HepG2 (cell line): ENCODE results near the gene CTAG2. TPM values are rescaled to one million over a fixed set of nuclear protein-coding genes. Genes with fewer than 3 reads are reported as not detected.

ENCODE experiments used
- ATAC-seq: fragments of 200-7000 bp; cut with Tn5 transposase; 3 replicates; pipeline ENCODE4 v1.9.1; 2020; ENCODE audit warnings: mild to moderate bottlenecking, moderate library complexity
- BruUV-seq: library from RNA; stranded (reverse); fragments of 400-500 nt; replicated peaks from 2 replicates; lab custom pipeline; 2021; lab: Mats Ljungman, UMichigan
- CTCF ChIA-PET: fragments of 300-600 bp; formaldehyde crosslinking; extraction: SDS; loops from one replicate; lab custom pipeline; 2021; ENCODE audit warnings: low total read pairs, inconsistent platforms, low intra/inter-chr PET ratio; lab: Yijun Ruan, JAX
- POLR2A ChIA-PET: fragments of 350-600 bp; sonication (Branson Sonifier 250); formaldehyde crosslinking; loops from one replicate; lab custom pipeline; 2020; ENCODE audit warnings: antibody characterized with exemption, inconsistent platforms; lab: Yijun Ruan, JAX
- DNase-seq: peaks from one replicate; pipeline ENCODE4 v3.0.0-alpha.2; 2015; ENCODE audit warnings: low spot score
- FAIRE-seq: peaks from 3 replicates; lab custom pipeline; 2011; peaks lifted over from hg19 to GRCh38; lab: Jason Lieb, UNC
- H2AFZ ChIP-seq: one replicate; pipeline ENCODE4 v1.6.1; 2011; ENCODE audit warnings: low read length, inconsistent platforms
- H3K27ac ChIP-seq: fragments of 300-600 bp; 3 replicates; pipeline ENCODE4 v1.8.0; 2011; ENCODE audit warnings: mixed run types, mild to moderate bottlenecking, mixed read lengths, low read length, inconsistent platforms; ENCODE audit not compliant: insufficient read depth; ENCODE audit errors: extremely low read length
- H3K27me3 ChIP-seq, 2 experiments: fragments of 200-600 bp in 1 of 2; 2 replicates in 1 of 2; 3 replicates in 1 of 2; pipeline versions ENCODE4 v1.6.0 to v1.8.0; 2011; ENCODE audit warnings: low read length in 2 of 2, mild to moderate bottlenecking in 2 of 2, moderate library complexity in 2 of 2, inconsistent platforms in 1 of 2; ENCODE audit not compliant: insufficient read depth in 2 of 2, control insufficient read depth in 1 of 2
- H3K36me3 ChIP-seq, 2 experiments: fragments of 200-600 bp in 1 of 2; replicated peaks in 1 of 2; 2 replicates in 1 of 2; 3 replicates in 1 of 2; pipeline versions ENCODE4 v1.5.1 to v1.8.0; 2011; ENCODE audit warnings: low read length in 2 of 2, inconsistent platforms in 1 of 2; ENCODE audit not compliant: insufficient read depth in 2 of 2, control insufficient read depth in 1 of 2
- H3K4me1 ChIP-seq: 2 replicates; pipeline ENCODE4 v1.5.1; 2012; ENCODE audit warnings: low read length, inconsistent platforms; ENCODE audit not compliant: insufficient read depth
- H3K4me2 ChIP-seq: 2 replicates; pipeline ENCODE4 v1.6.0; 2011; ENCODE audit warnings: low read depth, low read length, inconsistent platforms
- H3K4me3 ChIP-seq, 3 experiments: fragments of 200-600 bp in 1 of 3; sonication (generic), shearing (Covaris generic) in 1 of 3; replicated peaks in 1 of 3; 2 replicates each; pipeline ENCODE4 v1.5.1; 2011 to 2016; ENCODE audit warnings: low read length in 3 of 3, inconsistent platforms in 2 of 3, low read depth in 2 of 3, mild to moderate bottlenecking in 2 of 3, control low read depth in 1 of 3, mixed read lengths in 1 of 3; ENCODE audit not compliant: insufficient read depth in 1 of 3
- H3K79me2 ChIP-seq: one replicate; pipeline ENCODE4 v1.6.1; 2011; ENCODE audit warnings: low read length, inconsistent platforms; ENCODE audit not compliant: insufficient read depth
- H3K9ac ChIP-seq: 2 replicates; pipeline ENCODE4 v1.6.0; 2011; ENCODE audit warnings: mild to moderate bottlenecking, low read depth, low read length, inconsistent platforms; ENCODE audit not compliant: insufficient read depth
- H3K9me3 ChIP-seq: 2 replicates; pipeline ENCODE4 v1.5.1; 2012; ENCODE audit warnings: mild to moderate bottlenecking, low read length
- H4K20me1 ChIP-seq: 2 replicates; pipeline ENCODE4 v1.6.0; 2011; ENCODE audit warnings: inconsistent platforms, mild to moderate bottlenecking, low read length, moderate library complexity; ENCODE audit not compliant: insufficient read depth
- BCLAF1 ChIP-seq: fragments of 450-650 bp; IDR thresholded peaks from 2 replicates; pipeline ENCODE4 v1.6.1; 2017; ENCODE audit warnings: mild to moderate bottlenecking
- CCAR2 ChIP-seq: fragments of 200-400 bp; formaldehyde crosslinking; optimal IDR thresholded peaks from 2 replicates; pipeline ENCODE3; 2018; ENCODE audit warnings: low read depth, mild to moderate bottlenecking, low read length, moderate library complexity
- HOMEZ ChIP-seq: IDR thresholded peaks from 2 replicates; pipeline ENCODE4 v1.6.1; 2016; ENCODE audit warnings: low read depth
- KDM3A ChIP-seq: IDR thresholded peaks from 2 replicates; pipeline ENCODE4 v1.6.1; 2018; ENCODE audit warnings: low read depth, missing compliant biosample characterization
- MED1 ChIP-seq: sonication (generic); formaldehyde crosslinking; IDR thresholded peaks from 2 replicates; pipeline ENCODE4 v1.4.0; 2020; ENCODE audit warnings: missing genetic modification reagents
- TBL1XR1 ChIP-seq: fragments of 150-350 bp; IDR thresholded peaks from 2 replicates; pipeline ENCODE4 v1.6.1; 2014; ENCODE audit warnings: borderline replicate concordance, low read length; ENCODE audit not compliant: partially characterized antibody
- TRIM24 ChIP-seq: sonication (generic); formaldehyde crosslinking; IDR thresholded peaks from 2 replicates; pipeline ENCODE4 v1.8.0; 2022; ENCODE audit warnings: mild to moderate bottlenecking, missing genetic modification reagents
- ZFP1 ChIP-seq: IDR thresholded peaks from 2 replicates; pipeline ENCODE4 v1.6.1; 2016
- ZNF121 ChIP-seq: sonication (generic); formaldehyde crosslinking; IDR thresholded peaks from 2 replicates; pipeline ENCODE4 v1.5.0; 2020; ENCODE audit warnings: mild to moderate bottlenecking, missing genetic modification reagents
- ZNF879 ChIP-seq: sonication (generic); formaldehyde crosslinking; IDR thresholded peaks from 2 replicates; pipeline ENCODE4 v1.8.1; 2023; ENCODE audit warnings: missing genetic modification reagents
- ZSCAN20 ChIP-seq: sonication (generic); formaldehyde crosslinking; IDR thresholded peaks from 2 replicates; pipeline ENCODE4 v1.4.0; 2020; ENCODE audit warnings: missing genetic modification reagents, mild to moderate bottlenecking, borderline replicate concordance
- WGBS: methylation state at CpG from one replicate; pipeline ENCODE4 v1.1.6; 2017; ENCODE audit warnings: low lambda C conversion rate; 5-methylcytosine and 5-hydroxymethylcytosine counted together
- in situ Hi-C: cut with HindIII; loops from 2 replicates; pipeline ENCODE4 v1.10.0; 2017; ENCODE audit warnings: low pct_unique_long_range_greater_than_20kb; ENCODE audit not compliant: extremely low pct_ligation_motif_present
- intact Hi-C: fragments of 100-400 bp; cut with micrococcal nuclease; formaldehyde crosslinking; loops from one replicate; pipeline ENCODE4 v1.10.0; 2022; ENCODE audit not compliant: unreplicated experiment
- polyA plus RNA-seq, 8 experiments: library from polyadenylated mRNA; depleted of rRNA in 3 of 8; stranded (reverse) in 7 of 8; unstranded in 1 of 8; fragments of >200 nt; fragmentation: Illumina TruSeq in 4 of 8; extraction: Trizol in 4 of 8; gene quantifications; 2 replicates each; pipeline versions ENCODE4 v1.2.1 to v1.2.3, GENCODE V29; 2011 to 2016; ENCODE audit warnings: low read depth in 4 of 8, missing spikeins in 1 of 8, mixed read lengths in 1 of 8; ENCODE audit not compliant: insufficient read depth in 1 of 8
- total RNA-seq, 5 experiments: library from RNA; depleted of rRNA; stranded (reverse); fragments of >200 nt; fragmentation: Illumina TruSeq; extraction: Trizol; gene quantifications; 2 replicates each; pipeline ENCODE4 v1.2.3, GENCODE V29; 2016; ENCODE audit warnings: low read depth in 1 of 5
- TF ChIP-seq, protein P1 (sequence below): IDR thresholded peaks from 2 replicates; pipeline ENCODE4 v1.6.1; 2016; ENCODE audit warnings: control low read depth
- TF ChIP-seq, protein P2 (sequence below): sonication (generic); formaldehyde crosslinking; IDR thresholded peaks from 2 replicates; pipeline ENCODE4 v1.5.0; 2020; ENCODE audit warnings: missing genetic modification reagents
- TF ChIP-seq, protein P3 (sequence below): sonication (generic); formaldehyde crosslinking; IDR thresholded peaks from 2 replicates; pipeline ENCODE4 v1.8.0; 2022; ENCODE audit warnings: low read depth, missing genetic modification reagents

CTAG2 gene
- total and polyA plus RNA-seq, 2 of the 13 experiments (the other 11 are each of a cell fraction or from before 2014, with no cell fraction given) = not detected

GRCh38 chrX:154658957-154659356 lies 5.6 kb upstream of the CTAG2 start (continued):
- TF ChIP-seq, protein P1, sequence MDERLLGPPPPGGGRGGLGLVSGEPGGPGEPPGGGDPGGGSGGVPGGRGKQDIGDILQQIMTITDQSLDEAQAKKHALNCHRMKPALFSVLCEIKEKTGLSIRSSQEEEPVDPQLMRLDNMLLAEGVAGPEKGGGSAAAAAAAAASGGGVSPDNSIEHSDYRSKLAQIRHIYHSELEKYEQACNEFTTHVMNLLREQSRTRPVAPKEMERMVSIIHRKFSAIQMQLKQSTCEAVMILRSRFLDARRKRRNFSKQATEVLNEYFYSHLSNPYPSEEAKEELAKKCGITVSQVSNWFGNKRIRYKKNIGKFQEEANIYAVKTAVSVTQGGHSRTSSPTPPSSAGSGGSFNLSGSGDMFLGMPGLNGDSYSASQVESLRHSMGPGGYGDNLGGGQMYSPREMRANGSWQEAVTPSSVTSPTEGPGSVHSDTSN (CRISPR knock-in tag) = no peak
- TF ChIP-seq ZSCAN20 (no peak), HOMEZ (CRISPR knock-in tag) (no peak)

GRCh38 chrX:154658187-154658586 lies 4.8 kb upstream of the CTAG2 start:
- in situ Hi-C loops = no loop called here
- no peak overlapping the region for H3K4me3 ChIP-seq
- H2AFZ ChIP-seq = no peak overlapping the region
- POLR2A ChIA-PET = no interaction called here
- no peak overlapping the region for H3K4me2 ChIP-seq
- BruUV-seq = no TSS peak
- no peaks in the 10 kb centered on the region for H3K79me2 ChIP-seq
- no peaks in the 10 kb centered on the region for H3K4me1 ChIP-seq
- no peaks in the 10 kb centered on the region for H3K36me3 ChIP-seq
- no peaks in the 10 kb centered on the region for H3K9me3 ChIP-seq
- H3K9ac ChIP-seq = no peak overlapping the region
- CTCF ChIA-PET = no interaction called here
- H3K27ac ChIP-seq = no peak overlapping the region
- DNase-seq (no peak), FAIRE-seq (no peak), ATAC-seq (no peak)
- no peaks in the 10 kb centered on the region; a peak in 1 of 5 replicates for H3K27me3 ChIP-seq
- 0% methylated on average over 2 of the region's 12 CpGs for WGBS
- intact Hi-C loops = no loop called here
- TF ChIP-seq ZNF121 (CRISPR knock-in tag) (no peak), CCAR2 (no peak), TBL1XR1 (no peak), ZFP1 (no peak), TRIM24 (CRISPR knock-in tag) (no peak), KDM3A (no peak), ZNF879 (no peak), MED1 (CRISPR knock-in tag) (no peak), BCLAF1 (no peak)
- TF ChIP-seq, protein P2, sequence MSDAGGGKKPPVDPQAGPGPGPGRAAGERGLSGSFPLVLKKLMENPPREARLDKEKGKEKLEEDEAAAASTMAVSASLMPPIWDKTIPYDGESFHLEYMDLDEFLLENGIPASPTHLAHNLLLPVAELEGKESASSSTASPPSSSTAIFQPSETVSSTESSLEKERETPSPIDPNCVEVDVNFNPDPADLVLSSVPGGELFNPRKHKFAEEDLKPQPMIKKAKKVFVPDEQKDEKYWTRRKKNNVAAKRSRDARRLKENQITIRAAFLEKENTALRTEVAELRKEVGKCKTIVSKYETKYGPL (CRISPR knock-in tag) = no peak
- TF ChIP-seq, protein P3, sequence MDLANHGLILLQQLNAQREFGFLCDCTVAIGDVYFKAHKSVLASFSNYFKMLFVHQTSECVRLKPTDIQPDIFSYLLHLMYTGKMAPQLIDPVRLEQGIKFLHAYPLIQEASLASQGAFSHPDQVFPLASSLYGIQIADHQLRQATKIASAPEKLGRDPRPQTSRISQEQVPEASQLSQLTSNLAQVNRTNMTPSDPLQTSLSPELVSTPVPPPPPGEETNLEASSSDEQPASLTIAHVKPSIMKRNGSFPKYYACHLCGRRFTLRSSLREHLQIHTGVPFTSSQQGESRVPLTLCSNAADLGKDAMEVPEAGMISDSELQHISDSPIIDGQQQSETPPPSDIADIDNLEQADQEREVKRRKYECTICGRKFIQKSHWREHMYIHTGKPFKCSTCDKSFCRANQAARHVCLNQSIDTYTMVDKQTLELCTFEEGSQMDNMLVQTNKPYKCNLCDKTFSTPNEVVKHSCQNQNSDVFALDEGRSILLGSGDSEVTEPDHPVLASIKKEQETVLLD = no peak
- H4K20me1 ChIP-seq = no peaks in the 10 kb centered on the region
